Measurements from ENCODE around the gene AHRR.
A peak's percentile ranks its signal among the peaks of the same experiment; 100 is the strongest.

AHRR gene

DNA sequence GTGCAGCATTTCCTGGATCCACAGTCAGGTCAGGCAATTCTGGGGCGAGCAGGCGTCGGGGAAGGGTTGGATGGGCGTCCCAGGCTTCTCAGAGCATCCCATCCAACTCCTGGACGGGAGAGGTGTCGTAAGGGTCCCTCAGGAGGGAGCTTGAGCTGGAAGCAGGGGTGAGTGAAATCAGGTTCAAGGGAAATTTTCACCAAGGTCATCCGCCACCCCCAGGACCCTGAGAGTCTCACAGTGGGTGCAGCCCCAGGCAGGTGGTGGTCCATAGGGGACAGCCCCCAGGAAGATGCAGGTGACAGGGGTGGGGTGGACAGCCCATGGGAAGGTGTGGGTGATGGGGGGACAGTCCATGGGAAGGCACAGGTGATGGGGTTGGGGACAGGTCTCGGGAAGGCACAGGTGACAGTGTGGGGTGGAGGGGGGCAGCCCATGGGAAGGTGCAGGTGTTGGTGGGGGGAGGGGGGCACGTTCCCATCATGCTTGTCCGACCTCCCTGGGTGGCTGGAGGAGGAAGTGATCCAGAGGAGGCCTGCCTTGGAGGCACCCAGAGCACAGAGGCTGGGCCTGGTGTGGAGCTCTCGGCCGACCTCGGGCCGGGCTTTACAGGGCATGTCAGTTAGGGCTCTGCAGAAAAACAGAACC, 48.9 kb downstream of the AHRR start:
- TF ChIP-seq YY1 (IDR thresholded peaks at IDR 0.05; ENCODE audit: low read depth) (no peak), USF1 (IDR thresholded peaks at IDR 0.05) (no peak), REST (IDR thresholded peaks at IDR 0.05; ENCODE audit: low read depth) (no peak), ZBTB7A (IDR thresholded peaks at IDR 0.05; ENCODE audit: low read depth) (no peak), RAD21 (IDR thresholded peaks at IDR 0.05; ENCODE audit: low read depth) (no peak), TAF1 (IDR thresholded peaks at IDR 0.05; ENCODE audit: low read depth) (no peak), TEAD4 (IDR thresholded peaks at IDR 0.05) (no peak), EP300 (IDR thresholded peaks at IDR 0.05; ENCODE audit: borderline replicate concordance) (no peak), MAX (IDR thresholded peaks at IDR 0.05) (no peak), TCF12 (IDR thresholded peaks at IDR 0.05; ENCODE audit: low read depth) (no peak), NFIC (IDR thresholded peaks at IDR 0.05) (no peak), FOXM1 (IDR thresholded peaks at IDR 0.05; ENCODE audit: borderline replicate concordance, low read depth) (no peak), EGR1 (IDR thresholded peaks at IDR 0.05) (no peak), CEBPB (IDR thresholded peaks at IDR 0.05) (no peak), CREB1 (IDR thresholded peaks at IDR 0.05; ENCODE audit: low read depth) (no peak)

GRCh38 chr5:370959-371810, 49.7 kb downstream of the AHRR start:
- TF ChIP-seq CREB1 (IDR thresholded peaks at IDR 0.05; ENCODE audit: low read depth) = no peak
- TF ChIP-seq TEAD4 (IDR thresholded peaks at IDR 0.05) = no peak
- TF ChIP-seq RAD21 (IDR thresholded peaks at IDR 0.05; ENCODE audit: low read depth) = no peak
- TF ChIP-seq TAF1 (IDR thresholded peaks at IDR 0.05; ENCODE audit: low read depth) = no peak
- no peak for TF ChIP-seq CEBPB (IDR thresholded peaks at IDR 0.05)
- TF ChIP-seq EP300 (IDR thresholded peaks at IDR 0.05; ENCODE audit: borderline replicate concordance) = no peak
- no peak for TF ChIP-seq USF1 (IDR thresholded peaks at IDR 0.05)
- TF ChIP-seq TCF12 (IDR thresholded peaks at IDR 0.05; ENCODE audit: low read depth) = no peak
- no peak for TF ChIP-seq REST (IDR thresholded peaks at IDR 0.05; ENCODE audit: low read depth)
- TF ChIP-seq YY1 (IDR thresholded peaks at IDR 0.05; ENCODE audit: low read depth) = no peak
- TF ChIP-seq ZBTB7A (IDR thresholded peaks at IDR 0.05; ENCODE audit: low read depth) = no peak
- no peak for TF ChIP-seq NFIC (IDR thresholded peaks at IDR 0.05)
- no peak for TF ChIP-seq MAX (IDR thresholded peaks at IDR 0.05)
- TF ChIP-seq EGR1 (IDR thresholded peaks at IDR 0.05) = no peak

- TF ChIP-seq ZBTB7A (IDR thresholded peaks at IDR 0.05; ENCODE audit: low read depth) (no peak), EGR1 (IDR thresholded peaks at IDR 0.05) (no peak), YY1 (IDR thresholded peaks at IDR 0.05; ENCODE audit: low read depth) (no peak), CEBPB (IDR thresholded peaks at IDR 0.05) (no peak), RAD21 (IDR thresholded peaks at IDR 0.05; ENCODE audit: low read depth) (no peak), TAF1 (IDR thresholded peaks at IDR 0.05; ENCODE audit: low read depth) (no peak), TEAD4 (IDR thresholded peaks at IDR 0.05) (no peak), REST (IDR thresholded peaks at IDR 0.05; ENCODE audit: low read depth) (peak; percentile 25; the same call in 1 of the 2 replicates)
These were observed 50.5 kb downstream of the AHRR start for GRCh38 chr5:371811-372555.
